IMR-90 (cell line): ENCODE measurements around the gene KCNE4. TPM values are rescaled to one million over a fixed set of nuclear protein-coding genes. Genes with fewer than 3 reads are reported as not detected.

Experiments
- ATAC-seq: fragments of 200-7000 bp; cut with Tn5 transposase; 2 replicates; pipeline ENCODE4 v1.9.1; 2020; ENCODE audit warnings: low read depth, mild to moderate bottlenecking, moderate library complexity
- BruUV-seq: library from RNA; stranded (reverse); fragments of 400-500 nt; replicated peaks from 2 replicates; lab custom pipeline; 2021; lab: Mats Ljungman, UMichigan
- CTCF ChIA-PET: fragments of 300-600 bp; formaldehyde crosslinking; extraction: SDS; loops from one replicate; lab custom pipeline; 2021; ENCODE audit warnings: antibody characterized with exemption; lab: Yijun Ruan, JAX
- POLR2A ChIA-PET: fragments of 300-600 bp; sonication (Branson Sonifier 250); formaldehyde crosslinking; loops from one replicate; lab custom pipeline; 2022; ENCODE audit warnings: antibody characterized with exemption; ENCODE audit not compliant: unreplicated experiment; lab: Charles Lee
- DNase-seq: peaks from one replicate; pipeline ENCODE4 v3.0.0; 2013
- H2AFZ ChIP-seq: replicated peaks from 2 replicates; pipeline ENCODE3; 2013; ENCODE audit warnings: low read length, mild to moderate bottlenecking; ENCODE audit not compliant: poor library complexity
- H2AK5ac ChIP-seq: 2 replicates; pipeline ENCODE4 v1.6.1; 2013; ENCODE audit warnings: low read depth, low read length, inconsistent platforms
- H2AK9ac ChIP-seq: replicated peaks from 2 replicates; pipeline ENCODE3; 2013; ENCODE audit warnings: mild to moderate bottlenecking, low read depth, low read length, moderate library complexity; ENCODE audit not compliant: poor library complexity
- H2BK120ac ChIP-seq: 2 replicates; pipeline ENCODE4 v1.6.1; 2013; ENCODE audit warnings: low read depth, low read length, inconsistent platforms
- H2BK15ac ChIP-seq: 3 replicates; pipeline ENCODE4 v1.6.1; 2013; ENCODE audit warnings: low read depth, low read length, inconsistent platforms
- H2BK20ac ChIP-seq: 2 replicates; pipeline ENCODE4 v1.6.1; 2013; ENCODE audit warnings: low read depth, mild to moderate bottlenecking, inconsistent platforms, low read length, moderate library complexity
- H2BK5ac ChIP-seq: 2 replicates; pipeline ENCODE4 v1.6.1; 2013; ENCODE audit warnings: mild to moderate bottlenecking, low read depth, low read length, inconsistent platforms; ENCODE audit not compliant: poor library complexity, severe bottlenecking
- H3K14ac ChIP-seq: replicated peaks from 2 replicates; pipeline ENCODE4 v1.6.1; 2013; ENCODE audit warnings: low read depth, low read length, inconsistent platforms
- H3K18ac ChIP-seq: 2 replicates; pipeline ENCODE4 v1.6.1; 2013; ENCODE audit warnings: low read depth, low read length, control low read depth
- H3K23ac ChIP-seq: 2 replicates; pipeline ENCODE4 v1.6.1; 2013; ENCODE audit warnings: low read depth, low read length, inconsistent platforms
- H3K27ac ChIP-seq: 2 replicates; pipeline ENCODE4 v1.5.1; 2013; ENCODE audit warnings: mild to moderate bottlenecking, control low read depth, low read length; ENCODE audit not compliant: insufficient read depth
- H3K27me3 ChIP-seq: 2 replicates; pipeline ENCODE4 v1.6.1; 2013; ENCODE audit warnings: low read length; ENCODE audit not compliant: control insufficient read depth, insufficient read depth
- H3K36me3 ChIP-seq: 2 replicates; pipeline ENCODE4 v1.6.1; 2013; ENCODE audit warnings: low read length, mixed read lengths; ENCODE audit not compliant: control insufficient read depth, insufficient read depth
- H3K4ac ChIP-seq: 2 replicates; pipeline ENCODE4 v1.6.1; 2013; ENCODE audit warnings: low read depth, low read length, inconsistent platforms
- H3K4me1 ChIP-seq: 2 replicates; pipeline ENCODE4 v1.6.1; 2013; ENCODE audit warnings: low read length, mixed read lengths; ENCODE audit not compliant: control insufficient read depth, insufficient read depth
- H3K4me2 ChIP-seq: 2 replicates; pipeline ENCODE4 v1.6.1; 2013; ENCODE audit warnings: low read depth, mild to moderate bottlenecking, control low read depth, low read length, moderate library complexity
- H3K4me3 ChIP-seq: 2 replicates; pipeline ENCODE4 v1.5.1; 2013; ENCODE audit warnings: low read depth, mild to moderate bottlenecking, control low read depth, low read length, moderate library complexity; ENCODE audit not compliant: insufficient read depth
- H3K56ac ChIP-seq: 2 replicates; pipeline ENCODE4 v1.6.1; 2013; ENCODE audit warnings: low read length, inconsistent platforms; ENCODE audit not compliant: insufficient read depth; ENCODE audit errors: extremely low read depth
- H3K79me1 ChIP-seq, 2 experiments: 2 replicates each; pipeline ENCODE4 v1.6.1; 2013; ENCODE audit warnings: low read length in 2 of 2, inconsistent platforms in 1 of 2, low read depth in 1 of 2
- H3K9ac ChIP-seq: 2 replicates; pipeline ENCODE4 v1.6.1; 2013; ENCODE audit warnings: low read depth, low read length, control low read depth
- H3K9me1 ChIP-seq: 2 replicates; pipeline ENCODE4 v1.6.1; 2013; ENCODE audit warnings: low read length, inconsistent platforms; ENCODE audit not compliant: insufficient read depth
- H3K9me3 ChIP-seq: 2 replicates; pipeline ENCODE4 v1.6.1; 2013; ENCODE audit warnings: low read length; ENCODE audit not compliant: control insufficient read depth, insufficient read depth
- H4K20me1 ChIP-seq: 2 replicates; pipeline ENCODE4 v1.6.1; 2013; ENCODE audit warnings: low read length, inconsistent platforms; ENCODE audit not compliant: insufficient read depth
- H4K5ac ChIP-seq: 2 replicates; pipeline ENCODE4 v1.6.1; 2013; ENCODE audit warnings: mild to moderate bottlenecking, low read depth, low read length, control low read depth
- H4K8ac ChIP-seq, 2 experiments: 2 replicates each; pipeline ENCODE4 v1.6.1; 2013; ENCODE audit warnings: low read depth in 2 of 2, low read length in 2 of 2, control low read depth in 1 of 2, inconsistent platforms in 1 of 2
- H4K91ac ChIP-seq: 2 replicates; pipeline ENCODE4 v1.6.1; 2013; ENCODE audit warnings: low read depth, low read length, inconsistent platforms; ENCODE audit not compliant: insufficient read depth
- BHLHE40 ChIP-seq: fragments of 150-350 bp; IDR thresholded peaks from 2 replicates; pipeline ENCODE4 v1.6.1; 2016; ENCODE audit warnings: mild to moderate bottlenecking, low read depth, low read length
- CEBPB ChIP-seq: IDR thresholded peaks from 2 replicates; pipeline ENCODE4 v1.6.1; 2012; ENCODE audit warnings: low read depth, low read length, improper control_type of control experiment
- CHD1 ChIP-seq: IDR thresholded peaks from 2 replicates; pipeline ENCODE4 v1.6.1; 2012; ENCODE audit warnings: low read depth, low read length, improper control_type of control experiment
- FOS ChIP-seq: fragments of 150-350 bp; IDR thresholded peaks from 2 replicates; pipeline ENCODE4 v1.6.1; 2016; ENCODE audit warnings: low read depth, low read length
- MAFK ChIP-seq: IDR thresholded peaks from 2 replicates; pipeline ENCODE4 v1.6.1; 2012; ENCODE audit warnings: low read depth, low read length, improper control_type of control experiment
- MAZ ChIP-seq: IDR thresholded peaks from 2 replicates; pipeline ENCODE4 v1.6.1; 2012; ENCODE audit warnings: low read depth, mild to moderate bottlenecking, low read length, improper control_type of control experiment, moderate library complexity, borderline replicate concordance
- MXI1 ChIP-seq: IDR thresholded peaks from 2 replicates; pipeline ENCODE4 v1.6.1; 2012; ENCODE audit warnings: low read depth, mild to moderate bottlenecking, low read length, moderate library complexity, borderline replicate concordance
- NFE2L2 ChIP-seq: fragments of 150-350 bp; IDR thresholded peaks from 2 replicates; pipeline ENCODE4 v1.6.1; 2016; ENCODE audit warnings: low read depth, mild to moderate bottlenecking, low read length
- POLR2A ChIP-seq: IDR thresholded peaks from 2 replicates; pipeline ENCODE4 v1.6.1; 2012; ENCODE audit warnings: mild to moderate bottlenecking, low read depth, low read length
- RAD21 ChIP-seq: IDR thresholded peaks from 2 replicates; pipeline ENCODE4 v1.6.1; 2012; ENCODE audit warnings: low read length, improper control_type of control experiment
- RCOR1 ChIP-seq: IDR thresholded peaks from 2 replicates; pipeline ENCODE4 v1.6.1; 2012; ENCODE audit warnings: mild to moderate bottlenecking, low read length, improper control_type of control experiment; ENCODE audit not compliant: insufficient replicate concordance
- RFX5 ChIP-seq: IDR thresholded peaks from 2 replicates; pipeline ENCODE4 v1.8.0; 2012; ENCODE audit warnings: low read depth, mild to moderate bottlenecking, low read length, moderate library complexity
- SMC3 ChIP-seq: fragments of 150-350 bp; IDR thresholded peaks from 2 replicates; pipeline ENCODE4 v1.6.1; 2016; ENCODE audit warnings: low read depth, mild to moderate bottlenecking, antibody characterized with exemption, low read length, moderate library complexity
- WGBS, 2 experiments: methylation state at CpG; one replicate each; pipeline versions ENCODE4 v1.1.5 to v1.1.7; 2013; ENCODE audit warnings: missing lambda C conversion rate in 2 of 2; ENCODE audit not compliant: insufficient read length in 1 of 2; ENCODE audit errors: extremely low coverage in 2 of 2; 5-methylcytosine and 5-hydroxymethylcytosine counted together
- dilution Hi-C: fragments of 300-500 bp; cut with HindIII; formaldehyde crosslinking; loops from one replicate; pipeline ENCODE4 v1.14.3; 2018; ENCODE audit warnings: low sequenced_read_pairs; ENCODE audit not compliant: unreplicated experiment
- in situ Hi-C: fragments of 300-500 bp; cut with MboI; formaldehyde crosslinking; loops from 3 replicates; pipeline ENCODE4 v1.14.3; 2019; ENCODE audit warnings: low sequenced_read_pairs, inconsistent platforms, mixed read lengths
- intact Hi-C: fragments of 100-400 bp; cut with micrococcal nuclease; formaldehyde crosslinking; loops from 2 replicates; pipeline ENCODE4 v1.10.0; 2022
- polyA plus RNA-seq, 3 experiments: library from polyadenylated mRNA; depleted of rRNA; stranded (reverse); fragments of >200 nt; gene quantifications; 2 replicates each; pipeline ENCODE4 v1.2.3, GENCODE V29; 2012; ENCODE audit warnings: low replicate concordance in 1 of 3
- total RNA-seq: library from RNA; depleted of rRNA; stranded (reverse); fragments of >200 nt; gene quantifications from 2 replicates; pipeline ENCODE4 v1.2.3, GENCODE V29; 2012
- TF ChIP-seq, protein P1 (sequence below): fragments of 150-350 bp; IDR thresholded peaks from 2 replicates; pipeline ENCODE4 v1.6.1; 2016; ENCODE audit warnings: low read depth, mild to moderate bottlenecking, low read length, moderate library complexity, borderline replicate concordance
- TF ChIP-seq, protein P2 (sequence below): conservative IDR thresholded peaks from 2 replicates; pipeline ENCODE4 v1.5.1; 2012; ENCODE audit warnings: mild to moderate bottlenecking, low read depth, low read length, improper control_type of control experiment
- TF ChIP-seq, protein P3 (sequence below): fragments of 150-350 bp; IDR thresholded peaks from 2 replicates; pipeline ENCODE4 v1.6.1; 2017; ENCODE audit warnings: mild to moderate bottlenecking, antibody characterized with exemption, low read length, low read depth

The KCNE4 gene
- total and polyA plus RNA-seq, 2 of the 4 experiments (the other 2 are of a cell fraction), result 6.6 to 6.8 TPM

DNA sequence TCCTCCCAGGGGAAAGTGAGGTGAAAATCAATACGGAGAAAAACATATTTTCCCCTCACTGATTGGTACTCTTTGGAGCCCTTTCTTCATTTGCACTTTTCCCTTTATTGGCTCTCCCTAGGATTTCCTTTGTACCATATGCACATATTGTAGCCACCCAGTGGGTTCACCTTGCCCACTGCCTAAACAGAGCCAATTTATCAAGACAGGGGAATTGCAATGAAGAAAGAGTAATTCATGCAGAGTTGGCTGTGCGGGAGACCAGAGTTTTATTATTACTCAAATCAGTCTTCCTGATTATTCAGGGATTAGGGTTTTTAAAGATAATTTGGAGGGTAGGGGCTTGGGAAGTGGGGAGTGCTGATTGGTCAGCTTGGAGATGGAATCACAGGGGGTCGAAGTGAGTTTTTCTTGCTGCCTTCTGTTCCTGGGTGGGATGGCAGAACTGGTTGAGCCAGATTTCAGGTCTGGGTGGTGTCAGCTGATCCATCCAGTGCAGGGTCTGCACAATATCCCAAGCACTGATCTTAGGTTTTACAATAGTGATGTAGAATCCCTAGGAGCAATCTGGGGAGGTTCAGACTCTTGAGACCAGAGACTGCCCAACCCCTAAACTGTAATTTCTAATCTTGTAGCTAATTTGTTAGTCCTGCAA lies 15.1 kb upstream of the KCNE4 start:
- ChIA-PET POLR2A (no interaction called here), CTCF (no interaction called here)
- Histone ChIP-seq H3K27ac (no peak overlapping the region), H3K18ac (no peak overlapping the region), H3K27me3 (no peaks in the 10 kb centered on the region), H2AFZ (no peak overlapping the region), H2AK5ac (no peak overlapping the region), H2BK15ac (no peak overlapping the region), H2AK9ac (no peak overlapping the region), H4K91ac (no peak overlapping the region), H3K23ac (no peak overlapping the region), H3K56ac (no peak overlapping the region), H3K4ac (no peak overlapping the region), H4K20me1 (no peaks in the 10 kb centered on the region), H2BK20ac (no peak overlapping the region), H3K9me3 (peaks cover 4% of the 10 kb centered on the region), H3K36me3 (no peaks in the 10 kb centered on the region), H3K4me2 (no peak overlapping the region), H3K4me1 (peaks cover 4% of the 10 kb centered on the region), H3K4me3 (no peak overlapping the region), H3K9ac (no peak overlapping the region), H3K79me1 (no peaks in the 10 kb centered on the region), H2BK120ac (no peak overlapping the region), H3K9me1 (peaks cover 6% of the 10 kb centered on the region), H3K14ac (no peak overlapping the region), H4K5ac (no peak overlapping the region), H4K8ac (no peak overlapping the region), H2BK5ac (no peak overlapping the region)
- intact Hi-C loops (no loop called here), in situ Hi-C loops (no loop called here), dilution Hi-C loops (no loop called here)
- ATAC-seq, result no peak
- TF ChIP-seq NFE2L2 (no peak), SMC3 (no peak), MXI1 (no peak), FOS (no peak), MAFK (no peak), RAD21 (no peak), MAZ (no peak), CHD1 (no peak), RFX5 (no peak), POLR2A (no peak), RCOR1 (no peak), CEBPB (no peak), BHLHE40 (no peak)
- TF ChIP-seq, protein P1, sequence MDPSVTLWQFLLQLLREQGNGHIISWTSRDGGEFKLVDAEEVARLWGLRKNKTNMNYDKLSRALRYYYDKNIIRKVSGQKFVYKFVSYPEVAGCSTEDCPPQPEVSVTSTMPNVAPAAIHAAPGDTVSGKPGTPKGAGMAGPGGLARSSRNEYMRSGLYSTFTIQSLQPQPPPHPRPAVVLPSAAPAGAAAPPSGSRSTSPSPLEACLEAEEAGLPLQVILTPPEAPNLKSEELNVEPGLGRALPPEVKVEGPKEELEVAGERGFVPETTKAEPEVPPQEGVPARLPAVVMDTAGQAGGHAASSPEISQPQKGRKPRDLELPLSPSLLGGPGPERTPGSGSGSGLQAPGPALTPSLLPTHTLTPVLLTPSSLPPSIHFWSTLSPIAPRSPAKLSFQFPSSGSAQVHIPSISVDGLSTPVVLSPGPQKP, result no peak
- TF ChIP-seq, protein P2, sequence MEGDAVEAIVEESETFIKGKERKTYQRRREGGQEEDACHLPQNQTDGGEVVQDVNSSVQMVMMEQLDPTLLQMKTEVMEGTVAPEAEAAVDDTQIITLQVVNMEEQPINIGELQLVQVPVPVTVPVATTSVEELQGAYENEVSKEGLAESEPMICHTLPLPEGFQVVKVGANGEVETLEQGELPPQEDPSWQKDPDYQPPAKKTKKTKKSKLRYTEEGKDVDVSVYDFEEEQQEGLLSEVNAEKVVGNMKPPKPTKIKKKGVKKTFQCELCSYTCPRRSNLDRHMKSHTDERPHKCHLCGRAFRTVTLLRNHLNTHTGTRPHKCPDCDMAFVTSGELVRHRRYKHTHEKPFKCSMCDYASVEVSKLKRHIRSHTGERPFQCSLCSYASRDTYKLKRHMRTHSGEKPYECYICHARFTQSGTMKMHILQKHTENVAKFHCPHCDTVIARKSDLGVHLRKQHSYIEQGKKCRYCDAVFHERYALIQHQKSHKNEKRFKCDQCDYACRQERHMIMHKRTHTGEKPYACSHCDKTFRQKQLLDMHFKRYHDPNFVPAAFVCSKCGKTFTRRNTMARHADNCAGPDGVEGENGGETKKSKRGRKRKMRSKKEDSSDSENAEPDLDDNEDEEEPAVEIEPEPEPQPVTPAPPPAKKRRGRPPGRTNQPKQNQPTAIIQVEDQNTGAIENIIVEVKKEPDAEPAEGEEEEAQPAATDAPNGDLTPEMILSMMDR, result no peak
- TF ChIP-seq, protein P3, sequence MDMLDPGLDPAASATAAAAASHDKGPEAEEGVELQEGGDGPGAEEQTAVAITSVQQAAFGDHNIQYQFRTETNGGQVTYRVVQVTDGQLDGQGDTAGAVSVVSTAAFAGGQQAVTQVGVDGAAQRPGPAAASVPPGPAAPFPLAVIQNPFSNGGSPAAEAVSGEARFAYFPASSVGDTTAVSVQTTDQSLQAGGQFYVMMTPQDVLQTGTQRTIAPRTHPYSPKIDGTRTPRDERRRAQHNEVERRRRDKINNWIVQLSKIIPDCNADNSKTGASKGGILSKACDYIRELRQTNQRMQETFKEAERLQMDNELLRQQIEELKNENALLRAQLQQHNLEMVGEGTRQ, result no peak
- no peak for DNase-seq
- no CpG with 5 or more reads among the region's 3 CpGs for WGBS, 2 experiments
- BruUV-seq, result no TSS peak
